ENCODE measurements around the gene NOCT. TPM values are rescaled to one million over a fixed set of nuclear protein-coding genes. Genes with fewer than 3 reads are reported as not detected.

Gene NOCT
- total and polyA plus RNA-seq, 2 of the 8 experiments (the other 6 are each of a cell fraction or from before 2014, with no cell fraction given): 10.4 to 45.5 TPM

Small RNA genes within 50 kb of the gene (small RNA-seq; reads per million reads assigned to genes)
- gene RNU6-531P (ENCODE audit: insufficient read depth): not detected

Other genes with a start within 250 kb of the NOCT start
- gene ELF2, start 161.4 kb downstream of the NOCT start, total RNA-seq (2021; fragmentation: NEBNext Ultra II Directional; extraction: Animal tissue kit (Norgen Biotek cat#: 25700)): 44.3 and 45.6 TPM in 2 replicates
- gene ELF2, start 161.4 kb downstream of the NOCT start, polyA plus RNA-seq (2011; rRNA removed): 12.2 and 21.1 TPM in 2 replicates

Data from H1 (cell line).